ENCODE data around the gene SLC35F6. TPM values are rescaled to one million over a fixed set of nuclear protein-coding genes. Genes with fewer than 3 reads are reported as not detected.
"Not testable (repeated sequence)": the region's sequence is repeated elsewhere in the genome, so short reads cannot be mapped to it uniquely, and the experiment has no call there.

SLC35F6 gene
- polyA plus RNA-seq, 3 donors: 7.1 to 17.0 (median 15.2) TPM

DNA sequence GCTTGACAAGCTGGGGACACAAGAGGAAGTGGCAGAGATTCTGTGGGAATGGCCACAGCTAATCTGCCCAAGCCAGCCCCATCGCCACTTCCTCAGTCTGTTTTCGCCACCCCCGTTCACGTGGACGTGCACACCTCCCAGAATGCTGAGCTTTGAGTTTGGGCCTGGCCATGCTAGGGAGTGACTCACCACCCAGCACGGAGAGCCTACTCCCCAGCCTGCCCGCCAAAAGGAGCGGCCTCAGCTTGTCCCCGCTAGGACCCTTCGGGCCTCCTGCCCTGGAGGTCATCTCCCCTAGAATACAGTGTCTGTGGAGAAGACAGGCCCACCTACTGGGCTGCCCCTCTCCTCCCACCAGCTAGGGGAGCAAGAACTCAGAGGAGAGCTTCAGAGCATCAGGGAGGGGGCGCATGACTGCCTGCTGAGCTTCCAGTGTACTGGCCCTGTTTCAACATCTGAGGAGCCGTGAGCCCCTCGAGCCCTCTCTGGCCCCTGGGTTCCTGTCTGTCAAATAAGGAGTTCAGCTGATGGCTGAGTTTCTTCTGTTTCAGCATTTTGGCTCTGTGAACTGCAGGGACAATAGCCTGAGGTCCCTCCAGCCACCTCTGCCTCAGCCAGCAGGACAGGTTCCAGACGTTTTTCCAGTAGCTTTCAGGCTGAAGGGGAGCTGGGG, 5.1 kb downstream of the SLC35F6 start:
- H3K27ac ChIP-seq (ENCODE audit: low read depth, low read length): no peak overlapping the region
- WGBS, 3 donors: 26 to 71% (median 34%) methylated on average over 14 of the region's 14 CpGs

DNA sequence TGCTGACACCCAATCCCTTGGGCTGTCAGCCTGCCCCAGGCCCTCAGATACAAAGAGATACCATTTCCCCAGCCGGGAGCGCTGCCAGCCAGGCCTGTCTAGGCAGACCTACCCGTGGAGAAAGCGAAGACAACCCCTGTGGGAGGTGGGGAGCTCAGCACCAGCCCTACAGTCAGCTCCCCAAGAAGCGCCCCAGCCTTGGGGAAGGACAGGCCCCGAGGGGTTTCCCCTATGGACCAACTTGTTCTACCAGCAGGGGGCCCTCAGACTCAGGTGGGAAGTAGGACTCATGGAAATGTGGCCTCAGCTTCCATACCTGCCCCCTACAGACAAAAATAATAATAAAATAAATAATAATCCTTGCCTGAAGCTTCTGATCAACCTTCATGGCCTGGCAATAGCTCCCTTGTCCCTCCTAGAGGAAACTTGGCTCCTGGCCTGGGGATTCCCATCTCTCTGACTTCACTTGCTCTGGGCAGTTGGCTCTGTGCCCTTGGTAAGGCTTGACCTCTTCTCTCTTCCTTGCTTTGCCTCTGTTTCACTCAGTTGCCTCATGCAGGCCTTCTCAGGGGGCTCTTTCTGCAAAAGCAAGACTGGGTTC, 7.0 kb downstream of the SLC35F6 start:
- no peak overlapping the region for H3K27ac ChIP-seq (ENCODE audit: low read depth, low read length)
- WGBS, 3 donors: 65 to 77% (median 69%) methylated on average over 6 of the region's 6 CpGs

- 27 to 37% (median 28%) methylated on average over 13 of the region's 13 CpGs for WGBS, 3 donors
- H3K27ac ChIP-seq (ENCODE audit: low read depth, low read length): no peak overlapping the region
Observed at GRCh38 chr2:26772064-26773001, 8.2 kb downstream of the SLC35F6 start.

GRCh38 chr2:26776195-26776800, 12.2 kb downstream of the SLC35F6 start:
- 96 to 98% (median 98%) methylated on average over 5 of the region's 5 CpGs for WGBS, 3 donors

GRCh38 chr2:26778098-26778497, 14.0 kb downstream of the SLC35F6 start:
- H3K27ac ChIP-seq (ENCODE audit: low read depth, low read length): no peak overlapping the region
- WGBS, 3 donors: 95 to 97% (median 95%) methylated on average over 18 of the region's 18 CpGs

More at GRCh38 chr2:26776195-26776800, 12.2 kb downstream of the SLC35F6 start:
- no peak overlapping the region for H3K27ac ChIP-seq (ENCODE audit: low read depth, low read length)

DNA sequence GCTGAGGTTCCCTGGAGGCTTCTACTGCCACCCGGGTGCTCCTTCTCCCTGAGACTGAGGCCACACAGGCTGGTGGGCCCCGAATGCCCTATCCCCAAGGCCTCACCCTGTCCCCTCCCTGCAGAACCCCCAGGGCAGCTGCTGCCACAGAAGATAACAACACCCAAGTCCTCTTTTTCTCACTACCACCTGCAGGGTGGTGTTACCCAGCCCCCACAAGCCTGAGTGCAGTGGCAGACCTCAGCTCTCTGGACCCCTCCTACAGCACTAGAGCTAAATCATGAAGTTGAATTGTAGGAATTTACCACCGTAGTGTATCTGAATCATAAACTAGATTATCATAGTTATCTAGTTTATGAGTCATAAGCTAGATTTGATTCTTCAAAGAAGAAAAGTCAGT, 14.4 kb downstream of the SLC35F6 start:
- H3K27ac ChIP-seq (ENCODE audit: low read depth, low read length): no peak overlapping the region
- WGBS, 3 donors: 80 to 87% (median 86%) methylated on average over 3 of the region's 3 CpGs

GRCh38 chr2:26780203-26780760, 16.2 kb downstream of the SLC35F6 start:
- 59 to 90% (median 61%) methylated on average over 4 of the region's 4 CpGs for WGBS, 3 donors

DNA sequence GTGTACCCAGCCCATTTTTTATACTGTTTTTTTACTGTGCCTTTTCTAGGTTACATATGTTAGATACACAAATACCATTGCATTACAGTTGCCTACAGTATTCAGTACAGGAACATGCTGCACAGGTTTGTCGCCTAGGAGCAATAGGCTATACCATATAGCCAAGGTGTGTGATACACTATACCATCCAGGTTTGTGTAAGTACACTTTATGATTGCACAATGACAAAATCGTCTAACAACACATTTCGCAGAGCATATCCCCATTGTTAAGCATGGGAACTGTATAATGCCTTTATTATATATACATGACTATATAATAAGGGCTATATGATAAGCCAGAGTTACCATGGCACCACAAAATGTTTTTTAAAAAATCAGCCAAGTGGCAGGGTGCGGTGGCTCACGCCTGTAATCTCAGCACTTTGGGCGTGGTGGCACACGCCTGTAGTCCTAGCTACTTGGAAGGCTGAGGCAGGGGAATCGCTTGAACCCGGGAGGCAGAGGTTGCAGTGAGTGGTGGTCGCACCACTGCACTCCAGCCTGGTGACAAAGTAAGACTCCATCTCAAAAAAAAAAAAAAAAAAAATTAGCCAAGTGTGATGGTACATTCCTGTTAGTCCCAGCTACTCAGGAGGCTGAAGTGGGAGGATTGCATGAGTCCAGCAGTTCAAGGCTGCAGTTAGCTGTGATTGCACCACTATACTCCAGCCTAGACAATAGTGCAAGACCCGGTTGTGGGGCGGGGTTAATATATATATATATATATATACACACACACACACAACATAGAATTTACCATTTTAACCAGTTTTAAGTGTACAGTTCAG, 19.0 kb downstream of the SLC35F6 start:
- H3K27ac ChIP-seq (ENCODE audit: low read depth, low read length): no peak overlapping the region
- WGBS, 3 donors: 83 to 88% (median 84%) methylated on average over 12 of the region's 12 CpGs

More at GRCh38 chr2:26780203-26780760, 16.2 kb downstream of the SLC35F6 start:
- H3K27ac ChIP-seq (ENCODE audit: low read depth, low read length): no peak overlapping the region

- WGBS, 3 donors: 89 to 93% (median 93%) methylated on average over 19 of the region's 19 CpGs
- H3K27ac ChIP-seq (ENCODE audit: low read depth, low read length): no peak overlapping the region
Observed at GRCh38 chr2:26784570-26785234, 20.6 kb downstream of the SLC35F6 start.

DNA sequence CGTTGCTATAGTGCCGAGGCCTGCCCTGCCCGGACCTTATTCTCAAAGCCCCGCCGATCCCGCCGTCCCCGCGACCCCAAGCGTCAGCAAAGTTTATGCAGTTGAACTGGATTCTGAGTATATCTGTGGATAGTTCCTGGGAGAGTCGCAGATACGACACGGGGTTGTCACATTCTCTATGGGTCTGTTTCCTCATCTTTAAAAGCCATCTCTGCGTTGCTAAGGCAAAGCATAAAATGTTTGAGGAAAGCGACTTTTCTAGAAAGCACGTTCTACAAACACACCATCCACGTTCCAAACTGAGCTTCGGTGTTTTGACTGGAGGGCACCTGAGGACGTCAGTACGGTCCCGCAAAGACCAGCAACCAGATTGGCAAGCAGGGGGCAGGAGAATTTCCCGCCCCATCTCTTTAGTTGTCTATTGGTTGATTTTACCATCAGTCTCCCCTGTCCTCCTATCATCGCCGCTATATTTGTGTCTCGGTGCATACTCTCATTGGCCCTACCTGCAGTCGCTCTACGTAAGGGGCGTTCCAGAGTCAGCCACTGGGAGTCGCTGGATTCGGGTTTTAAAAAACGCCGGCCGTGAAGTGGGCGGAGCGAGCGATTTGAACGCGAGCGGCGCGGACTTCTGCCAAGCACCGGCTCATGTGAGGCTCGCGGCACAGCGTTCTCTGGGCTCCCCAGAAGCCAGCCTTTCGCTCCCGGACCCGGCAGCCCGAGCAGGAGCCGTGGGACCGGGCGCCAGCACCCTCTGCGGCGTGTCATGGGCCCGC, 21.5 kb downstream of the SLC35F6 start, which contains the start of gene CENPA:
Gene CENPA (plus strand): TSS at position 626 of the 776 bp plus-strand sequence. CDS start 141 bp downstream, at position 767.
- no peak within 1 kb of the TSS for H3K27ac ChIP-seq (ENCODE audit: low read depth, low read length)
- 0 to 1% (median 1%) methylated on average over 55 of the region's 55 CpGs for WGBS, 3 donors

DNA sequence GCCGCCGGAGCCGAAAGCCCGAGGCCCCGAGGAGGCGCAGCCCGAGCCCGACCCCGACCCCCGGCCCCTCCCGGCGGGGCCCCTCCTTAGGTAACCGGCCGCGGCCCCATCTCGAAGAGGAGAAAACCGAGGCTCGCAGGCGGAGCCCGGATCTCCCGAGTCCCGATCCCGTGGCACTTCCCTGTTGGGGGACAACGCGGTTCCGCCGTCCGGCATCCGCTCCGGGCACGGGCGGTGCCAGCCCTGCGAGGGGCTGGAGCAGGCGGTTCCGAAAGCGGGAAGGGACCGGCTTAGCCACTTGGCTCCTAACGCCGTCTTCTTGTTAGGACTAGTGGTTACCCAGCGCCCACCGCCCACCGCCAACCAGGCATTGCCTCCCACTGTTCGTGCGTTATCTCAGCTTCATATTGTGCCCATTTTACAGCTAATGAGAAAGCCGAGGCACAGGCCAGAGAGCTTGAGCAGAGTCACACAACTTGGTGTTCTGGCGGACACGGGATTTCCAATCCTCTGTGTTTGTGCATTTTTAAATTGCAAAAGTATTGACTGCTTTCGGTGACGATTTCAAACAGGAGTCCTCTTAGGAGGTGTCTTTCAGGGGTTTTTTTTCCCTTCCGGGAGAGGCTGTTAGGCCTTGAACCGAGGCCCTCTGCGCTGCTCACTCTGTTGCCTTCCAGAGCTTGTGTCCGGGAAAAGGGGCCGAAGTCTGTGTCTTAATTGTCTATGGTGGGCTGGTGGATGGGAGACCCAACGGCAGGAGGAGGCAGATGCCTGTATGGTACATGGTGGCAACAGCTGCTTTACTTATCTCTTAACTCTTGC, 22.3 kb downstream of the SLC35F6 start:
- WGBS, 3 donors: 4 to 6% (median 5%) methylated on average over 43 to 55 of the region's 55 CpGs

DNA sequence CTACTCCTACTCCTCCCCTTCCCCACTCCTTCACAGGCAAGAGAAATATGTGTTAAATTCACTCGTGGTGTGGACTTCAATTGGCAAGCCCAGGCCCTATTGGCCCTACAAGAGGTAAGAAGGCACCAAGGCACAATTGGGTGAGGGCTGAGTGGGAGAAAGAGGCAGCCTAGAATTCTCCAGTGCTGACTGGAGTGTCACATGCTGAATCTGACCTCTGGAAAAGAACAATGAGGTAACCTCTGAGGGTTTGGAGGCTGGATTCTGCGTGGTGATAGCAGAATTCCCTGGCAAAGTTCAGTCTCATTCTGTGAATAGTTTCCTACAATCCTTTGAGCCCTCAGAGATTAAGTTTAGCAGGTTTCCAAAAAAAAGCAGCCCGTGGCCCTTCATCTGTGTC, 28.6 kb downstream of the SLC35F6 start:
- H3K27ac ChIP-seq (ENCODE audit: low read depth, low read length): no peak overlapping the region
- 78 to 97% (median 95%) methylated on average over 3 of the region's 3 CpGs for WGBS, 3 donors

More for the DNA sequence above, 22.3 kb downstream of the SLC35F6 start:
- no peak overlapping the region for H3K27ac ChIP-seq (ENCODE audit: low read depth, low read length)

- H3K27ac ChIP-seq (ENCODE audit: low read depth, low read length): no peak overlapping the region
- WGBS, 3 donors: 94 to 97% (median 96%) methylated on average over 3 of the region's 3 CpGs
Observed at GRCh38 chr2:26793518-26793917, 29.4 kb downstream of the SLC35F6 start.

DNA sequence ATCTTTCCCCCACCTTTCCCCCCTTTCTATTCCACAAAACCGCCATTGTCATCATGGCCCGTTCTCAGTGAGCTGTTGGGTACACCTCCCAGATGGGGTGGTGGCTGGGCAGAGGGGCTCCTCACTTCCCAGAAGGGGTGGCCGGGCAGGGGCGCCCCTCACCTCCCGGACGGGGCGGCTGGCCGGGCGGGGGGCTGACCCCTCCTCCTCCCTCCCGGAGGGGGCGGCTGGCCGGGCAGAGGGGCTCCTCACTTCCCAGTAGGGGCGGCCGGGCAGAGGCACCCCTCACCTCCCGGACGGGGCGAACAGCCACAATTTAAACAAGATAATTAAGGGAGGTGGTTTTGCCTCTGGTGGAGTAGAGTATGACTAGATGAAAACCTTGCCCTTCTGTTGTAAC, 31.1 kb downstream of the SLC35F6 start:
- WGBS, 3 donors: 92 to 96% (median 94%) methylated on average over 16 to 17 of the region's 17 CpGs

GRCh38 chr2:26801328-26801727, 37.2 kb downstream of the SLC35F6 start:
- 69 to 74% (median 73%) methylated on average over 4 of the region's 4 CpGs for WGBS, 3 donors
- H3K27ac ChIP-seq (ENCODE audit: low read depth, low read length): no peak overlapping the region

More for the DNA sequence above, 31.1 kb downstream of the SLC35F6 start:
- H3K27ac ChIP-seq (ENCODE audit: low read depth, low read length): not testable (repeated sequence)

Data from adipose tissue (tissue), 3 donors.